ENCODE results near the gene HKDC1.

GRCh38 chr10:69230128-69230527, 10.0 kb downstream of the HKDC1 start:
- TF ChIP-seq, protein P1, sequence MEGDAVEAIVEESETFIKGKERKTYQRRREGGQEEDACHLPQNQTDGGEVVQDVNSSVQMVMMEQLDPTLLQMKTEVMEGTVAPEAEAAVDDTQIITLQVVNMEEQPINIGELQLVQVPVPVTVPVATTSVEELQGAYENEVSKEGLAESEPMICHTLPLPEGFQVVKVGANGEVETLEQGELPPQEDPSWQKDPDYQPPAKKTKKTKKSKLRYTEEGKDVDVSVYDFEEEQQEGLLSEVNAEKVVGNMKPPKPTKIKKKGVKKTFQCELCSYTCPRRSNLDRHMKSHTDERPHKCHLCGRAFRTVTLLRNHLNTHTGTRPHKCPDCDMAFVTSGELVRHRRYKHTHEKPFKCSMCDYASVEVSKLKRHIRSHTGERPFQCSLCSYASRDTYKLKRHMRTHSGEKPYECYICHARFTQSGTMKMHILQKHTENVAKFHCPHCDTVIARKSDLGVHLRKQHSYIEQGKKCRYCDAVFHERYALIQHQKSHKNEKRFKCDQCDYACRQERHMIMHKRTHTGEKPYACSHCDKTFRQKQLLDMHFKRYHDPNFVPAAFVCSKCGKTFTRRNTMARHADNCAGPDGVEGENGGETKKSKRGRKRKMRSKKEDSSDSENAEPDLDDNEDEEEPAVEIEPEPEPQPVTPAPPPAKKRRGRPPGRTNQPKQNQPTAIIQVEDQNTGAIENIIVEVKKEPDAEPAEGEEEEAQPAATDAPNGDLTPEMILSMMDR (IDR thresholded peaks at IDR 0.05), result no peak
- TF ChIP-seq POLR2A (IDR thresholded peaks at IDR 0.05), result no peak

Data from heart left ventricle (tissue), 13 donors.